Measurements from ENCODE around the gene ASPSCR1.

Gene ASPSCR1, protein sequence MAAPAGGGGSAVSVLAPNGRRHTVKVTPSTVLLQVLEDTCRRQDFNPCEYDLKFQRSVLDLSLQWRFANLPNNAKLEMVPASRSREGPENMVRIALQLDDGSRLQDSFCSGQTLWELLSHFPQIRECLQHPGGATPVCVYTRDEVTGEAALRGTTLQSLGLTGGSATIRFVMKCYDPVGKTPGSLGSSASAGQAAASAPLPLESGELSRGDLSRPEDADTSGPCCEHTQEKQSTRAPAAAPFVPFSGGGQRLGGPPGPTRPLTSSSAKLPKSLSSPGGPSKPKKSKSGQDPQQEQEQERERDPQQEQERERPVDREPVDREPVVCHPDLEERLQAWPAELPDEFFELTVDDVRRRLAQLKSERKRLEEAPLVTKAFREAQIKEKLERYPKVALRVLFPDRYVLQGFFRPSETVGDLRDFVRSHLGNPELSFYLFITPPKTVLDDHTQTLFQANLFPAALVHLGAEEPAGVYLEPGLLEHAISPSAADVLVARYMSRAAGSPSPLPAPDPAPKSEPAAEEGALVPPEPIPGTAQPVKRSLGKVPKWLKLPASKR

DNA sequence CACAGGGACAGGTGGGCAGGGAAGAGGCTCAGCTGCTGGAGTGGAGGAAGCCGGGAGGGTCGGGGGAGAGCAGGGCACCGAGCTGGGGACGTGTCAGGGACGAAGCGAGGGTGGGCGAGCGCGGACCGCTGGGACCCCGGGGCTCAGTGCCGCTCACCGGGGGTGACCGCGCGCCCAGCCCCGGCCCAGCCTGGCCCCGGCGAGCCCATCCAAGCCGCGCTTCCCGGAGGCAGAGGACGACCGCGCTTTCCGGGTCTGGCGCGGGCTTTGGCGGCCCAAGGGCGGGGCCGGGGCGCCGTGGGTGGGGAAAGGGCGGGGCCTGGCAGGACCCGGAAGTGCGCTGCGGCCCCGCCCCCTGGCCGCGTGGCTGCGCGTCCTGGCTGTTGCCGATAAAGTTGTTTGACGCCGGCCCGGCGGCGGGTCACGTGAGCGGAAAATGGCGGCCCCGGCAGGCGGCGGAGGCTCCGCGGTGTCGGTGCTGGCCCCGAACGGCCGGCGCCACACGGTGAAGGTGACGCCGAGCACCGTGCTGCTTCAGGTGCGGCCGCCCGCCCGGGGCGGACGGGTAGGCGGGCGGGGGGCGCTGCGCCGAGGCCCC is at the start of gene ASPSCR1:
Gene ASPSCR1 (plus strand): TSS at position 419 of the 598 bp plus-strand sequence. CDS start 18 bp downstream, at position 437.
- no peak for DNase-seq (ENCODE audit: low read depth, low spot score)

DNA sequence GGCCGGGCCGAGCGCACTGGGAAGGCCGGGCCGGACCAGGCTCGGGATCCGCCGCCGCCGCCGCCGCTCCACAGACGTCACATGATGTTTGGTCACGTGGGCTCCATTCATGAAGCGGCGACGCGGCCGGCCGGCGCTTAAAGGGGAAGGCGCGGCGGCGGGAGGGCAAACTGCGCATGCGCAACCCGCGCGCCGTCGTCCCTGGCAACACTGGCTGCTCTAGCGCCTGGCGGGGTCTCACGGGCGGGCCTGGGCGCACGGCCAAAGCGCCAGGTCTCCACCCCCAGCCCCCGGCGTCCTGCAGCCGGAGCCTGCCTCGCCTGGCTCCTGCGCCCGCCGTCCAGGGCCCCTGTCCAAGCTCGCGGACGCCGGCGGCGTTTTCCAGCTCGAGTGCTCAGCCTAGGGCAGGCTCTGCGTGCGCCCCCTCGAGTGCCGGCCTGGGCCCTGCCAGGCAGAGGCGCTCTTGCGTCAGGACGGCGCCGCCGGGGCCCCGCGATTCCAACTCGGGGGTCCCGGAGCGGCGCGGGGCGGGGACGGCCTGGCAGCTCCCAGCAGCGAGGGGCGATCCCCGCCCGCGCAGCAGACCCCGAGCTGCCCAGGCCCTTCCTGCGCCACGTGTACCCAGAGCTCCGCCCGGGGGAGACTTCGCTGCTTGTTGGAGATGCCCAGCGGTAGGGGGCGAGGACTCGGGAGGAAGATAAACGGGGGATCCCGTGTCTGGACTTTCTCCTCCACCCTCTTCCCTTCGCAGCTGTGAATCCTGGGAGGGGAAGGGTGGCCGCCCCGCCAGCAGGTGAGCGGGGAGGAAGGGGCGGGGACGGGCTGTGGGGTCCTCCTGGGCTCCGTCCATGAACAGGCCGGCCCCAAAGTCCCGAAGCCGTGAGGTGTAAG is 49.5 kb upstream of the ASPSCR1 start, which contains the start of gene MAFG:
Gene MAFG (minus strand): TSS at position 83 of the 891 bp plus-strand sequence. CDS start 4,550 bp downstream, outside the sequence.
- no peak for DNase-seq (ENCODE audit: low read depth, low spot score)

DNA sequence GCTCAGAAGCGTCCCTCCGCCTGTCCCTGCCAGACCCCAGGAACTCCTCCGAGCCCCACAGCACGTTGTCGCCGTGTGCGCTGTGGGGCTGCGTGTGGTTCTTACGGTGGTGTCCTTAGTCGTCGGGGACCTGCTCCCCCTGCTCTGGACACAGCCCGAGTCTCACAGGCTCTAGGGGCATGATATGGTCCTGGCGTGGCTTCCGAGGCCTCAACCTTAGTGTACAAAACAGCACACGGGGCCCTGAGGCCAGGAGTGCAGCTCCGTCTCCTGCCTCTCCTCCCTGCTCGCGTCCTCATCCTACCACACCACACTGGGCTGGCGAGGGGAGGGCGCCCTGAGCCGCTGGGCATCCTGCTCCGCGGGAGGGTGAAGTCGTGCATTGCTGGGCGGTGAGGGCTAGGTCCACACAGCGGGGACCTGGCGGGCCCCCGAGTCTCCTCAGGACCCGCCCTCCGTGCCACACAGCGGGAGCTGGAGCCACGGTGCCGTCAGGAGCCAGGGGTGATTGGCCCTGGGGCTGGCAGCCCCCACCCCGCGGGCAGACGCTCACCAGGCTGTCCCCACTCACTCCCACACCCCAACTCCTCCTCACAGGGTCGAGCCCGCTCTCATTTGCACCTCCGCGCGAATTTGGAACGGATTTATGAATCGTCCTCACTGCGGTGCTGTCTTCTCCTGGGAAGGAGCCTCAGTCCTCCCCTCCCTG is 48.7 kb upstream of the ASPSCR1 start:
- DNase-seq (ENCODE audit: low read depth, low spot score) = no peak

DNA sequence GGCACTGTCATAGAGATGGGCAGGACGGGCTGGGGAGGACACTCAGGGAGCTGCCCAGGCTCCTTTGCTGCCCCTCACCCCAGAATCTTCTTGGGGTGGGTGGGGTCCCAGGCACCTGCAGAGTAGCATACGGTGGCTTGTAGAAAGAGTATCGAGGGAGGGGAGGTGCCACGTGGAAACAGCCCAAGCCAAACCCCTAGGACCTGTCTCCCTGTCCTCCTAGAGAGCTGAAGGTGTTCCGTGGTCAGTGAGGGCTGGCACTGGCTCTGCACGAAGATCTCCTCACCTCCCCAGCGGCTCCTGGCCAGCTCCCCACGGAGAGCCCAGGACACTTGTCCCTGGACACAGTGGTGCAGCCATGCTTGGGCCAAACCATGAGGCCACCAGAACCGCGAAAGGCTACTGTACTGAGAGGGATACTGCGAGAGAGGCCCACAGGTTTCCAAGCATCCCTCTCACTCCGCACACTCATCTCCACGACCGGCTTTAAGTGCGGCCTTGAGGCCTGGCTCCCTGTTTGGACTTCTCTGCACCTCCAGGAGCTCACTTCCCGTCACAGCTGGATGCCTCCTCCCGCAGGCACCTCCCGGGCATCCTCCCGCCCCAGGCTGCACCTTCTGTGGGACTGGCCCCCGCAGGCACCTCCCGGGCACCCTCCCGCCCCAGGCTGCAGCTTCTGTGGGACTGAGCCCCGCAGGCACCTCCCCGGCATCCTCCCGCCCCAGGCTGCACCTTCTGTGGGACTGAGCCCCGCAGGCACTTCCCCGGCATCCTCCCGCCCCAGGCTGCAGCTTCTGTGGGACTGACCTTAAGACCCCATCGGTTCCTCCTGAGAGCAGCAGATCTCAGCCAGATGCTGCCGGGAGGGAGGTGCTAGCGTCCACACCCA is 47.9 kb upstream of the ASPSCR1 start:
- DNase-seq (ENCODE audit: low read depth, low spot score) = no peak

DNA sequence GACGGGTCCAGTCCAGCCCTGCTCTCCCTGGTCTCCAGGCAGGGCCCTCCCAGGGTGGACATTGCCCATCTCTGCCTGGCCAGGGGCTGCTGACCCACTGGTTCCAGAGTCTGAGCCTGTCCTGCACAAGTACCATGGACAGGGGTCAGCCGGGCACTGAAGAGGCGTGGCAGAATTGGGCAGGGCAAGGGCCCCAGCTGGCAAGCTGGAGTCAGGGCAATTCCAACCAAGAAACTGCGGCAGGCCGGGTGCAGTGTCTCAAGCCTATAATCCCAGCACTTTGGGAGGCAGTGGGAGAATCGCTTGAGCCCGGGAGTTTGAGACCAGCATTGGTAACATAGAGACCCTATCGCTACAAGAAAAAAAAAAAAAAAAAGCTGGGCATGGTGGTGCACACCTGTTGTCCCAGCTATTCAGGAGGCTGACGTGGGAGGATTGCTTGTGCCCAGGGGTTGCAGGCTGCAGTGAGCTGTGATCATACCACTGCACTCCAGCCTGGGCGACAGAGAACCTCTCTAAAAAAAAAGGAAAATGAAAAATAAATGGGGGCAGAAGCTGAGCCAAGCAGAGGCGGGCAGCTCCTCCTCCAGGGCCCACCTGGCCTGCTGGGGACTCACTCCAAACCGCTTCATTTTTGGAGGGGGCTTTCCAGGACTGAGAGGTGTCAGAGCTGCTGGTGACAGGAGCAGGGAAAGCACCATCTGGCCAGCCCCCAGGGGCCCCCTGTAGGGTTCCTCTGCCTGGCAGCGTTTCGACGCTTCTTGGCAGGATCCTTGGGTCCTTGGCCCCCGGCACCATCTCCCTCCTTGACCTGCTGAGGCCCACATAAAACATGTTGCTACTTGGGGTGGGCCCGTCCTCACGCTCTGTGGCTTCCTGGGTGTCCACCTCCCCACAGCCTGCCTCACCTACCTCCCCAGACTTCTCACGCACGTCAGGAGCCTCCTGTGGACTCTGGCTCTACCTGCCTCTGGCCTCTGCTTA is 47.0 kb upstream of the ASPSCR1 start:
- no peak for DNase-seq (ENCODE audit: low read depth, low spot score)

DNA sequence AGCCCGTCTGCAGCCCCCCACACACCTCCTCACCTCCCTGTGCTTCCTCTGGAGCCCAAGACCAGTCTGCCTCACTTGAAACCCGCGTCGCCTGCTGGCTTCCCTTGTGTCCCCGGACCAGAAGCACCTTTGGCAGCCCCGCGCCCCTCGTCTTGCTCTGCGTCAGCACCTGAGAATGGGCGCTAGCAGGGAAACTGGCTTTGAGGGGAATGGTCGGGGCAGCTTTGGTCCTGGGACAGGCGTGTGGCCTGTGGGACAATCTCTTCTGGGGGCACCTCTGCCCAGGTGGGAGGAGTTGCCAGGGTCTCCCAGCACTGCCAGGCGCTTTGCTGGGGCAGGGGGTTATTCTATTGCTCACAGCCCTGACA is 46.3 kb upstream of the ASPSCR1 start:
- DNase-seq (ENCODE audit: low read depth, low spot score) = no peak

DNA sequence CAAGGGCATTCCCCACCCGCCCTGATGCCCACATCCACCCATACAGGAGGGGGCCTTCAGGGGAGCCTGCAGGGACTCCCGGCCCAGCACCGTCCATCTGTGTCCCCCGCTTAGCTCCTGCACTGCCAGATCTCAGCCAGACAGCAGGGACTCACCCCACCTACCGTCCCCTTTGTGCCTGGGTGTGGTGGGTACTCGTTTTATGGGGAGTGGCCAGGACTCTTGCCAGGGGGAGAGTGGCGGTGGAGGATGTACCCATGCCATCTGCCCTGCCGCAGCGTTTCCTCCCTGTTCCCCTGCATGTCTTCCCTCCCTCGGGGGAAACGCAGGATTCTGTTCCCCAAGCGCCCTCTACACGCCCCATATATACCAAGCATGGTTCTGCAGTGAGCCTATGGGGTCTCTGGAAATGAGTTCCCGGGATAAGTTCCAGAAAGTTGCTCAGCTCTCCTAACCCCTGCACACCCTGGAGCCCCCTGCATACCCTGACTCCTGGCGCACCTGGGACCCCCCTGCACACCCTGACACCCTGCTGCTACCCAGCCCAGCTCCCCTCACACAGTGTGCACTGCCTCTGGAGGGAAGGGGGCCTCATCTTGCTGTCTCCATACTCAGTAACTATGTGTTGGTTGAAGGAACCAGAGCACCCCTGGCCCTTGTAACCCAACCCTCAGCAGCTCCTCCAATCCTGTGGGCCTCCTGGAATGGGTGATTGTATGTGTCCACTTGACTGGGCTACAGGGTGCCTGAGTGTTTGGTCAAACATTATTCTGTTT is 45.7 kb upstream of the ASPSCR1 start:
- DNase-seq (ENCODE audit: low read depth, low spot score) = no peak

DNA sequence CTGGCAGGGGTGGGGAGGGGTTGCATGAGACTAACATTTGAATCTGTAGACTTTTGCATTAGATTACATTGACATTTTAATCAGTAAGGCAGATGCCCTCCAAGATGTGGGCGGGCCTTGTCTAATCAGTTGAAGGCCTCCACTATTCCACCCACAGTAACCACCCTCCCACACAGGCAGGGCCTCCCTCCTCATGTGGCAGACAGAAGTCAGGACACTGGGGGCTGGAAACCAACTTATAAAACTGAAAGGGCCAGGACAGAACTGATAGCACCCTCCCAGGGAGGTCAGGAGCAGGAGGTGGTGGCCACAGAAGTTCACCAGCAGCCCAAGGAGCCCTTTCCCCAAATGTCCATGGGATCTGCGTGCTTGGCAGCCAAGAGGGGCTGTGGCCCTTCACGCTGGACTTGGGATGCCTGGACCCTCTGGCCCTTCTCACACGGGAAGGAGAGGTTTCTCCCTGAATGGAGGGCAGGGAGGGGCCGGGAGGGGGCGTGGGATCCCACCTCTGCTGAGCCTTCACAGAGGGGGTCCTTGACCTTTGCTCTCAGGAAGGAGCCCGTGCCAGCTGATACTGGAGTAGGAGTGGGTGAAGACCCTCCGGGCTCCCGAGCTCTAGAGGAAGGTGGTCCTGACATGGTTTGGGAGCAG is 45.0 kb upstream of the ASPSCR1 start:
- DNase-seq (ENCODE audit: low read depth, low spot score) = no peak

DNA sequence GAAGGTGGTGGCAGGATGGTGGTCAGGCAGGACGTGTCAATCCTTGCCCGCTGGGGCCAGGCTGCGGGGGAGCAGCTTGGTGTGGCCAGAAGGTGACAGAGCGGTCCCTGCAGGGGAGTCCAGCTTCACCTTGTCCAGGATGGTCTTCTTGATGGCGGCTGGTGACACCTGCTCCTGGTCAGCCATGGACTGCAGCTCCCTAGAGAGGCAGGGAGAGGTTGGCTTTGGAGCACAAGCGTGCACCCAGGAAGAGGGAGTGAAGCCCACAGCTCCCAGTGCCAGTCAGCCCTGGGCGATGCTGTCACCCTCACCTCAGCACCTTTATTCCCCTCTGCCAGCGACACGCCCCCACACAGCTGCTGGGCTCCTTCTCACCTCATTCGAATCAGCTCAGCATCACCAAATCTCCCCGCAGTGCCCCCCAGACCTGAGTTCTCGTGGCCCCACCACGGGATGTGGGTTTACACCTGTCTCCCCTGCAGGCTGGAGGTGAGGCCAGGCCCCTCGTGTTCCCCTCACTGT is 44.2 kb upstream of the ASPSCR1 start:
- DNase-seq (ENCODE audit: low read depth, low spot score) = no peak

DNA sequence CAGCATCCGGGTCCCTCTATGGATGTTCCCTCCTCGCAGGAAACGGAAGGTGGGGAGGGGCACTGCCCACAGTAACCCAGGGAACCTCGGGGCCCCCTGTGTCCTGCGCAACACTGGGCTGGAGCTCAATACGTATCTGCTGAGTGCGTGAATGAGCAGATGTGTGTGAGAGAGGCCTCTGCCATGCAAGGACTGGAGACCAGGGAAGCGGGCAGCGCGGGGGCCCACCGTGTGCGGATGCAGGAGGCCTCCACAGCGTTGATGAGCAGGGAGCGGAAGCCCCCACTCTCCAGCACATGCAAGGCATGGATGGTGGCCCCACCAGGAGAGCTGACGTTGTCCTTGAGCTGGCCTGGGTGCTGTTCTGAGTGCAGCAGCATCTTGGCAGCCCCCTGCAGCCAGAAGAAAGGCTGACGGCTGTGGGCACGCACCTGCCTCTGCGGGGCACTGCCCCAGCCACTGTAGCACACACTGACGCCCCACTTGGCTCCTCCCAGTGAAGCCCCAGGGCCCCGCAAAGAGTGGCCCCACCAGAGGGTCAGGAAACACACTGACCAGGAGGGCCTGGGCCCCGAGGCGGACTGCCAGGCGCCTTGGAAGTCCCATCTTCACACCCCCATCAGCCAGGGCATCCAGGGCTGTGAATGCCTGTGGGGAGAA is 43.2 kb upstream of the ASPSCR1 start:
- DNase-seq (ENCODE audit: low read depth, low spot score) = no peak

DNA sequence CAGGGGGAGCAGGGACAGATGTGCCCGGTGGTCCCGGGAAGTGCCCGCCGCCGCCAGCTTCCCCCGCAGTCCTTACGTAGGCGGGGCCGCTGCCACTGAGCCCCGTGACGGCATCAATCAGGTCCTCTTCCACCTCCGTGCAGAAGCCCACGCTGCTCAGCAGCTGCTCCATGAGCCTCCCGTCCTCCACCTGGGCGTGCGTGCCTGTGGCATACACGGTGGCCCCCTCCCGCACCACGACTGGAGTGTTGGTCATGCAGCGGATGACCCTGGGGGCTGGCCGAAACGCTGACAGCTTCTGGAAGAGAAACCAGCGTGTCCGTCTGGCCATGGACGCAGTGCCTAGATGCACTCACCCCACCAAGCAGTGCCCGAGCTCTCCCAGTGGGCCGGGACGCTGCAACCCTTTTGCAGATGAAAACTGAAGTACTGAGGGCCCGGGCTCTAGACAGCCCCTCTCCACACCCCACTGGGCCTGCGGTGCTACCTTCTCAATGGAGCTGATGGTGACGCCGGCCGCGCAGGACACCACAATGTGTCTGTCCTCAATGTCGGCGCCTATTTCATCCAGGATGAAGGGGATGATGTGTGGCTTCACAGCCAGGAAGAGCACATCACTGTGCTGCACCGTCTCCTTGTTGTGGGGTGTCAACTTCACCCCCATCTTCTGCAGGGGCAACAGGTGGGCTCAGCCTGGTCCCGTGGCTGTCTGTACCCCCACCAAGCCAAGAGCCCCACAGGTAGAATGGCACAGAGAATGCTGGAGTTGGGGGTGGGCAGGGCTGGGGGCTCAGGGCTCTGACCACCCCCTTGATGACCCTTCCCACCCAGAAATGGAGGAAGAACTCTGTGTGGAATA is 42.4 kb upstream of the ASPSCR1 start:
- DNase-seq (ENCODE audit: low read depth, low spot score) = no peak

DNA sequence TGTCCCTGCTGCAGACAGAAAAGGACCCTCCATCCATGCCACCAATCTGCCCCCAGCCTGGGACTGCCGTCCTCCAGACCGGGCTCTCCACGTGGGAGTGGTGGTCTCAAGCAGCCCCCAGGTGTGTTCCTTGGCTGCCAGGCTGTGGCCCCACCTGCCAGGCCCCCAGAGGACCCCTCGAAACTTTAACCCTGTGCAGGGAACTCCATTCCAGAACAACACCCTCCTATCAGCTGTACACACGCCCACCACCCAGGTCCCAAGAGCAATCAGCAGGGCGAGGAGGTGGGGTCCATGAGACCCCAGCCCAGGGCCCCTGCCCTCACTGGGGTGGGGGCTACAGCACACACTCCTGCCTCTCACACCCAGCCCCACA is 41.7 kb upstream of the ASPSCR1 start:
- no peak for DNase-seq (ENCODE audit: low read depth, low spot score)

DNA sequence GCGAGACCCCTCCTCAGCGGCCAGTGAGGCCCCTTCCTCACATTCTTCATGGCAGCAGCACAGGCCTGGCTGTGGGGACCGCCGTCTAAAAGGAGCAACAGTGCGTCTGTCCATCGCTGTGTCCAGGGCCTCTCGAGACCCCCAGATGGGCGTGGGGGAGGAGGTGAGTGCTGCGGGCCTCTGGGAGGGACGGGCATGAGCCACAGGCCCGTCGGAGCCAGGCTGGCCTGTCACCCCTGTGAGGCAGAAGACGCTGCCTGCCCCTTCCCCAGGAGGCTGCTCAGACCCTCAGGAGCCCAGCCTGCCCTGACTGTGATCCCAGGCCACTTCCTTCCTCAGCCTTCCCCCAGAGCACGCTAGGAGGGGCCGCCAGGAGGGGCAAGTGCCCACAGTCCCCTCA is 38.2 kb upstream of the ASPSCR1 start:
- DNase-seq (ENCODE audit: low read depth, low spot score) = no peak

DNA sequence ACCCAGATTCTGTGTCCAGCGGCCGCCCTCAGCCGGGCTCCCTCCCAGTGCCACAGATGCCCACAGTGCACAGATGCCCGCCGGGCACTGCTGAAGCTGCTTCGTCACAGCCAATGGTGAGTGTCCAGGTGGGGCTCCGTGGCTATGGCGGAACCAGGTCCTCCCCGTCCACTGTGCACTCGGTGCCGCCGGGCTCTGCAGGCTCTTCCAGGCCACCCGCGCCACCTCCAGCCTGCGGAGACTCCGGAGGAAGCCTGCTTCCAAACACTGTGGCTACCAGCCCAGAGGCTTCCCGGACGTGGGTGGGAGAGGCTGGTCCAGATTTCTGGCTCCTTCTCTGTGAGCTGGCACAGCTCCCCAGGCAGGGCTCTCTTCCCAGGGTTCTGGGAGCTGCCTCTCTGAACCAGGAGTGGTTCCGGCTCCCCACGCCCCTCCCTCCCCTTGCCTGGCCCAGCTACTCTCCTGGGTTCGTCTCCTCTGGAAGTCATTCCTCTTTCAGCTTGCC is 37.5 kb upstream of the ASPSCR1 start:
- DNase-seq (ENCODE audit: low read depth, low spot score) = no peak

DNA sequence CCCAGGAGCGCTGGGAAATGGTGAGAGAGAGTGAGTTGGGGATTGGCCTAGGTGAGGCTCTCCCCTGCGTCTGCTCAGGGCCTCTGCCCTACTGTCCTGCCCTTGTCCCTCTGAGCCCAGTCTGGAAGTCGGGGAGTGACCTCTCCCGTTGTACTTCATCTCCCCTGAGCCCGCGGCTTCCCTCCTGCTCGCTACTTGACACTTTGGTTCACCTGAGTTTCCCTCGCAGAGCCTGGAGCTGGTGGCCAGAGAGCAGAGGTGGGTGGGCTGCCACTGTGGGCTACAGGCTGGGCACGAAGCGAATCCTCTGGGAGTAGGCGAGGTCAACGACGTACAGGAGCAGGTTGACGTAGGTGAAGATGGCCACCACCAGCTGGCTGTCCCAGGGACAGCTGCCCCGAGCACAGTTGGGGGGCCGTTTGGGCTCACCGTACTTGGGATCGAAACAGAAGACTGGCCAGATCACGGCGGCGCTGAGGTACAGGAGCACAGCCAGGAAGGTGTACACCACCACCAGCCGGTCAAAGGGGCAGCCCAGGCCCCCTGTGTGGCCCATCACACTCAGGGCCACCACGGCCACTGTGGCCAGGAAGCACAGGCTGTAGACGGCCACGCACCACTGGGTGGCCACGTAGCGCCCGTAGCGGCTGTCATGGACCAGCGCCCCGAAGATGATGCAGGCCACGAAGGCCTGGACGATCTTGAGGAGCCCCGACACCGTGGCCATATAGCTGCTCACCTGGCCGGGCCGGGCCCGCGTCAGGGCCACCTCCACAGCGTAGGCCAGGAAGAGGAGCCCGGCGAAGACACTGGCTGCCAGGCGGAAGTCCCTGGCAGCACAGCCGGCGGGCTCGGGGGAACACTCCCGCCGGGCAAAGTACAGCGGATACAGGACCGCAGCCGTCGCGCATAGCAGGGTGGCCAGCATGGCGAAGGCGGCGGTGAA is 36.6 kb upstream of the ASPSCR1 start:
- DNase-seq (ENCODE audit: low read depth, low spot score) = no peak

Data from iPS DF 19.7 (cell line).